Measurements from ENCODE around the gene DOK3. TPM values are rescaled to one million over a fixed set of nuclear protein-coding genes. Genes with fewer than 3 reads are reported as not detected.

The DOK3 gene
- total and polyA plus RNA-seq, 2 of the 13 experiments (the other 11 are each of a cell fraction or from before 2014, with no cell fraction given) = 1.4 to 1.5 TPM

DNA sequence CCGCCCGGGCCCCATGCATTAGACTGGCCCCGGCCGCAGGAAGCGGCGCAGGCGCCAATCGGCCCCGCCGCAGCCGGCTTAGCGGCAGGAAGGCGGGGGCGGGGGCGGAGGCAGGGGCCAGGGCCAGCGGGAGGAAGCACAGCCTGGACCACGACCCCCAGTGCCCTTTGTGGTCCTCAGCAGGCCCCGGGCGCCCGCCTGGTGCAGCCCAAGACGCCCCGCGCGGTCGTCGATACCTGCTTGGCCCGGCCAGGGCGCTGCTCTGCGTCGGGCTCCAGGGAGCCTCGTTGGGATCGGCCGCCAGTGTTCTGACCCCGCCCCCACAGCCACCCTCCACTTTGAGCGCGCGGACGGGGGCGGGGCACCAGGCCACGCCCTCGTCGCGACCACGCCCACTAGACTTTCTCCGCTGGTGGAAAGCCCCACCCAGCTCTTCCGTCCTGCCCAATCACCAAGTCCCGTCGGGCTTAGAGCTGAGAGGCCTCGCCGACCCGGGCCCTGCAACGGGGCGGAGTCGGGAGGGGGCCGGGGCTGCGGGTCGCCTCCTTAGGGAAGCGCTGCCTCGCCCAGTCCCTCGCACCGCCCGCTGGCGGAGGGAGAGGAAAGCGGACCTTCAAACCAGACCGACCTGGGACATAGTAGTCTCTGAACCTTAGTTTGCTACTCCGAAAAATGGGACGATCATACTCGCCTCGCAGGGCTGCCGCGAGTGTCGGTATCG lies 12.2 kb downstream of the DOK3 start, which contains the start of gene PDLIM7 (continued):
- TF ChIP-seq, protein P1, sequence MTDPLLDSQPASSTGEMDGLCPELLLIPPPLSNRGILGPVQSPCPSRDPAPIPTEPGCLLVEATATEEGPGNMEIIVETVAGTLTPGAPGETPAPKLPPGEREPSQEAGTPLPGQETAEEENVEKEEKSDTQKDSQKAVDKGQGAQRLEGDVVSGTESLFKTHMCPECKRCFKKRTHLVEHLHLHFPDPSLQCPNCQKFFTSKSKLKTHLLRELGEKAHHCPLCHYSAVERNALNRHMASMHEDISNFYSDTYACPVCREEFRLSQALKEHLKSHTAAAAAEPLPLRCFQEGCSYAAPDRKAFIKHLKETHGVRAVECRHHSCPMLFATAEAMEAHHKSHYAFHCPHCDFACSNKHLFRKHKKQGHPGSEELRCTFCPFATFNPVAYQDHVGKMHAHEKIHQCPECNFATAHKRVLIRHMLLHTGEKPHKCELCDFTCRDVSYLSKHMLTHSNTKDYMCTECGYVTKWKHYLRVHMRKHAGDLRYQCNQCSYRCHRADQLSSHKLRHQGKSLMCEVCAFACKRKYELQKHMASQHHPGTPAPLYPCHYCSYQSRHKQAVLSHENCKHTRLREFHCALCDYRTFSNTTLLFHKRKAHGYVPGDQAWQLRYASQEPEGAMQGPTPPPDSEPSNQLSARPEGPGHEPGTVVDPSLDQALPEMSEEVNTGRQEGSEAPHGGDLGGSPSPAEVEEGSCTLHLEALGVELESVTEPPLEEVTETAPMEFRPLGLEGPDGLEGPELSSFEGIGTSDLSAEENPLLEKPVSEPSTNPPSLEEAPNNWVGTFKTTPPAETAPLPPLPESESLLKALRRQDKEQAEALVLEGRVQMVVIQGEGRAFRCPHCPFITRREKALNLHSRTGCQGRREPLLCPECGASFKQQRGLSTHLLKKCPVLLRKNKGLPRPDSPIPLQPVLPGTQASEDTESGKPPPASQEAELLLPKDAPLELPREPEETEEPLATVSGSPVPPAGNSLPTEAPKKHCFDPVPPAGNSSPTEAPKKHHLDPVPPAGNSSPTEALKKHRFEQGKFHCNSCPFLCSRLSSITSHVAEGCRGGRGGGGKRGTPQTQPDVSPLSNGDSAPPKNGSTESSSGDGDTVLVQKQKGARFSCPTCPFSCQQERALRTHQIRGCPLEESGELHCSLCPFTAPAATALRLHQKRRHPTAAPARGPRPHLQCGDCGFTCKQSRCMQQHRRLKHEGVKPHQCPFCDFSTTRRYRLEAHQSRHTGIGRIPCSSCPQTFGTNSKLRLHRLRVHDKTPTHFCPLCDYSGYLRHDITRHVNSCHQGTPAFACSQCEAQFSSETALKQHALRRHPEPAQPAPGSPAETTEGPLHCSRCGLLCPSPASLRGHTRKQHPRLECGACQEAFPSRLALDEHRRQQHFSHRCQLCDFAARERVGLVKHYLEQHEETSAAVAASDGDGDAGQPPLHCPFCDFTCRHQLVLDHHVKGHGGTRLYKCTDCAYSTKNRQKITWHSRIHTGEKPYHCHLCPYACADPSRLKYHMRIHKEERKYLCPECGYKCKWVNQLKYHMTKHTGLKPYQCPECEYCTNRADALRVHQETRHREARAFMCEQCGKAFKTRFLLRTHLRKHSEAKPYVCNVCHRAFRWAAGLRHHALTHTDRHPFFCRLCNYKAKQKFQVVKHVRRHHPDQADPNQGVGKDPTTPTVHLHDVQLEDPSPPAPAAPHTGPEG (CRISPR knock-in tag; IDR thresholded peaks at IDR 0.05) = peak; percentile 54; the same call in 1 of the 2 replicates
- 0 out of 2 replicates have a peak, but pooled peaks have one; percentile 20 for TF ChIP-seq GATAD1 (CRISPR knock-in tag; IDR thresholded peaks at IDR 0.05)
- TF ChIP-seq, protein P2, sequence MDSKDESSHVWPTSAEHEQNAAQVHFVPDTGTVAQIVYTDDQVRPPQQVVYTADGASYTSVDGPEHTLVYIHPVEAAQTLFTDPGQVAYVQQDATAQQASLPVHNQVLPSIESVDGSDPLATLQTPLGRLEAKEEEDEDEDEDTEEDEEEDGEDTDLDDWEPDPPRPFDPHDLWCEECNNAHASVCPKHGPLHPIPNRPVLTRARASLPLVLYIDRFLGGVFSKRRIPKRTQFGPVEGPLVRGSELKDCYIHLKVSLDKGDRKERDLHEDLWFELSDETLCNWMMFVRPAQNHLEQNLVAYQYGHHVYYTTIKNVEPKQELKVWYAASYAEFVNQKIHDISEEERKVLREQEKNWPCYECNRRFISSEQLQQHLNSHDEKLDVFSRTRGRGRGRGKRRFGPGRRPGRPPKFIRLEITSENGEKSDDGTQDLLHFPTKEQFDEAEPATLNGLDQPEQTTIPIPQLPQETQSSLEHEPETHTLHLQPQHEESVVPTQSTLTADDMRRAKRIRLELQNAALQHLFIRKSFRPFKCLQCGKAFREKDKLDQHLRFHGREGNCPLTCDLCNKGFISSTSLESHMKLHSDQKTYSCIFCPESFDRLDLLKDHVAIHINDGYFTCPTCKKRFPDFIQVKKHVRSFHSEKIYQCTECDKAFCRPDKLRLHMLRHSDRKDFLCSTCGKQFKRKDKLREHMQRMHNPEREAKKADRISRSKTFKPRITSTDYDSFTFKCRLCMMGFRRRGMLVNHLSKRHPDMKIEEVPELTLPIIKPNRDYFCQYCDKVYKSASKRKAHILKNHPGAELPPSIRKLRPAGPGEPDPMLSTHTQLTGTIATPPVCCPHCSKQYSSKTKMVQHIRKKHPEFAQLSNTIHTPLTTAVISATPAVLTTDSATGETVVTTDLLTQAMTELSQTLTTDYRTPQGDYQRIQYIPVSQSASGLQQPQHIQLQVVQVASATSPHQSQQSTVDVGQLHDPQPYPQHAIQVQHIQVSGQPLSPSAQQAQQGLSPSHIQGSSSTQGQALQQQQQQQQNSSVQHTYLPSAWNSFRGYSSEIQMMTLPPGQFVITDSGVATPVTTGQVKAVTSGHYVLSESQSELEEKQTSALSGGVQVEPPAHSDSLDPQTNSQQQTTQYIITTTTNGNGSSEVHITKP (CRISPR knock-in tag; IDR thresholded peaks at IDR 0.05; ENCODE audit: low read depth) = 0 out of 2 replicates have a peak, but pooled peaks have one; percentile 16
- TF ChIP-seq ZEB1 (IDR thresholded peaks at IDR 0.05; ENCODE audit: insufficient replicate concordance, low read depth) = peak; percentile 29
- TF ChIP-seq, protein P3, sequence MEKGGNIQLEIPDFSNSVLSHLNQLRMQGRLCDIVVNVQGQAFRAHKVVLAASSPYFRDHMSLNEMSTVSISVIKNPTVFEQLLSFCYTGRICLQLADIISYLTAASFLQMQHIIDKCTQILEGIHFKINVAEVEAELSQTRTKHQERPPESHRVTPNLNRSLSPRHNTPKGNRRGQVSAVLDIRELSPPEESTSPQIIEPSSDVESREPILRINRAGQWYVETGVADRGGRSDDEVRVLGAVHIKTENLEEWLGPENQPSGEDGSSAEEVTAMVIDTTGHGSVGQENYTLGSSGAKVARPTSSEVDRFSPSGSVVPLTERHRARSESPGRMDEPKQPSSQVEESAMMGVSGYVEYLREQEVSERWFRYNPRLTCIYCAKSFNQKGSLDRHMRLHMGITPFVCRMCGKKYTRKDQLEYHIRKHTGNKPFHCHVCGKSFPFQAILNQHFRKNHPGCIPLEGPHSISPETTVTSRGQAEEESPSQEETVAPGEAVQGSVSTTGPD (CRISPR knock-in tag; IDR thresholded peaks at IDR 0.05) = no peak
- no peak; the same call in 1 of the 2 replicates for TF ChIP-seq ZNF343 (CRISPR knock-in tag; IDR thresholded peaks at IDR 0.05)
- no peak for TF ChIP-seq MIER2 (CRISPR knock-in tag; IDR thresholded peaks at IDR 0.05)
- peak; percentile 38 for TF ChIP-seq PTBP1 (IDR thresholded peaks at IDR 0.05; ENCODE audit: low read depth, low read length, poor library complexity, severe bottlenecking)
- TF ChIP-seq BHLHE40 (IDR thresholded peaks at IDR 0.05; ENCODE audit: low read length) = 0 out of 2 replicates have a peak, but pooled peaks have one; percentile 3
- TF ChIP-seq ZMYM2 (CRISPR knock-in tag; IDR thresholded peaks at IDR 0.05) = peak; percentile 96
- TF ChIP-seq ZNF569 (CRISPR knock-in tag; IDR thresholded peaks at IDR 0.05; ENCODE audit: borderline replicate concordance) = no peak
- no peak for TF ChIP-seq HNF4G (IDR thresholded peaks at IDR 0.05; ENCODE audit: borderline replicate concordance, low read depth, low read length)
- TF ChIP-seq HNF4G (CRISPR knock-in tag; IDR thresholded peaks at IDR 0.05; ENCODE audit: borderline replicate concordance, low read depth) = no peak
- no peak; the same call in 1 of the 2 replicates for TF ChIP-seq ZNF747 (CRISPR knock-in tag; IDR thresholded peaks at IDR 0.05; ENCODE audit: borderline replicate concordance)
- TF ChIP-seq SPEN (CRISPR knock-in tag; IDR thresholded peaks at IDR 0.05; ENCODE audit: low read depth) = peak; percentile 46
- peak; percentile 81; the same call in 1 of the 2 replicates for TF ChIP-seq CCDC6 (CRISPR knock-in tag; IDR thresholded peaks at IDR 0.05)
- no peak; the same call in 1 of the 2 replicates for TF ChIP-seq ZNF510 (CRISPR knock-in tag; IDR thresholded peaks at IDR 0.05; ENCODE audit: low read depth)
- no peak for TF ChIP-seq TCF12 (IDR thresholded peaks at IDR 0.05)
- 0 out of 2 replicates have a peak, but pooled peaks have one; percentile 80 for TF ChIP-seq TCF12 (CRISPR knock-in tag; IDR thresholded peaks at IDR 0.05)
